Measurements from ENCODE around the gene EFNA5.

DNA sequence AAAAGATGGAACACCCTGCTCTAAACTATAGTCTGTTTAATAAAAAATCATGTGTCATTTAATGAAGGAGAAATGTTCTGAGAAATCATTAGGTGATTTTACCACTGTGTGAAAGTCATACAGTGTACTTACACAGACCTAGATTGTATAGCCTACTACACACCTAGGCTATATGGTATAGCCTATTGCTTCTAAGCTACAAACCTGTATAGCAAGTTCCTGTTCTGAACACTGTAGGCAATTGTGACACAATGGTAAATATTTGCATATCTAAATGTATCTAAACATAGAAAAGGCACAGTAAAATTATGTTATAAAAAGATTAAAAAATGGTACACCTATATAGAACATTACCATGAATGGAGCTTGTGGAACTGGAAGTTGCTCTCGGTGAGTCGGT, 40.6 kb downstream of the EFNA5 start:
- TF ChIP-seq YY1 (IDR thresholded peaks at IDR 0.05; ENCODE audit: insufficient read depth, insufficient read length), result no peak
- no peak for TF ChIP-seq ZNF274 (IDR thresholded peaks at IDR 0.05; ENCODE audit: low read depth, low read length)

All from NT2/D1 (cell line).